ENCODE measurements around the gene FLRT2. TPM values are rescaled to one million over a fixed set of nuclear protein-coding genes. Genes with fewer than 3 reads are reported as not detected.

The FLRT2 gene
- total RNA-seq, 1 donor from 2014 or later = 24.6 TPM

DNA sequence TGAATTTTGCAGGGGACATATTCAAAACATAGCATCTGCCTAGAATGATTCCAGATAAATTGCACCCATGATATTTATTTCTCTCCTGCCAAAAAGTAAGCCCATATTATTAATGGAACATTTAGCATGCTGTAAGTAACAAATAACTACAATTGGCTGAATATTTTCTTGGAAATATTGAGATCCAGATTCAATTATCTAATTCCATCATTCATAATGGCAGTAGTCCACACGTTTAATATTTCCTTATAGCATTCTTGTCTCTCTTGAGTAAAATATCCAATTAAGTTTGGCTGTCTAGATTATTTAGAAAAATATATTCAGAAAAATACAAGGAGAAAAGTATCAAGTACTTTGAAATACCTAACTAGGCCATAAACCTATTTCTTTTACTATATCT, 157.5 kb downstream of the FLRT2 start:
- Histone ChIP-seq H3K27ac (no peak overlapping the region), H3K27me3 (no peaks in the 10 kb centered on the region), H3K4me1 (no peaks in the 10 kb centered on the region), H3K4me3 (no peak overlapping the region), H3K36me3 (no peaks in the 10 kb centered on the region), H3K9me3 (no peaks in the 10 kb centered on the region)
- DNase-seq (ENCODE audit: low spot score in 2 of 2) = no peak
- TF ChIP-seq, protein P1, sequence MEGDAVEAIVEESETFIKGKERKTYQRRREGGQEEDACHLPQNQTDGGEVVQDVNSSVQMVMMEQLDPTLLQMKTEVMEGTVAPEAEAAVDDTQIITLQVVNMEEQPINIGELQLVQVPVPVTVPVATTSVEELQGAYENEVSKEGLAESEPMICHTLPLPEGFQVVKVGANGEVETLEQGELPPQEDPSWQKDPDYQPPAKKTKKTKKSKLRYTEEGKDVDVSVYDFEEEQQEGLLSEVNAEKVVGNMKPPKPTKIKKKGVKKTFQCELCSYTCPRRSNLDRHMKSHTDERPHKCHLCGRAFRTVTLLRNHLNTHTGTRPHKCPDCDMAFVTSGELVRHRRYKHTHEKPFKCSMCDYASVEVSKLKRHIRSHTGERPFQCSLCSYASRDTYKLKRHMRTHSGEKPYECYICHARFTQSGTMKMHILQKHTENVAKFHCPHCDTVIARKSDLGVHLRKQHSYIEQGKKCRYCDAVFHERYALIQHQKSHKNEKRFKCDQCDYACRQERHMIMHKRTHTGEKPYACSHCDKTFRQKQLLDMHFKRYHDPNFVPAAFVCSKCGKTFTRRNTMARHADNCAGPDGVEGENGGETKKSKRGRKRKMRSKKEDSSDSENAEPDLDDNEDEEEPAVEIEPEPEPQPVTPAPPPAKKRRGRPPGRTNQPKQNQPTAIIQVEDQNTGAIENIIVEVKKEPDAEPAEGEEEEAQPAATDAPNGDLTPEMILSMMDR (IDR thresholded peaks at IDR 0.05) = no peak
- intact Hi-C loops (cut with DNase I) = no loop called here

DNA sequence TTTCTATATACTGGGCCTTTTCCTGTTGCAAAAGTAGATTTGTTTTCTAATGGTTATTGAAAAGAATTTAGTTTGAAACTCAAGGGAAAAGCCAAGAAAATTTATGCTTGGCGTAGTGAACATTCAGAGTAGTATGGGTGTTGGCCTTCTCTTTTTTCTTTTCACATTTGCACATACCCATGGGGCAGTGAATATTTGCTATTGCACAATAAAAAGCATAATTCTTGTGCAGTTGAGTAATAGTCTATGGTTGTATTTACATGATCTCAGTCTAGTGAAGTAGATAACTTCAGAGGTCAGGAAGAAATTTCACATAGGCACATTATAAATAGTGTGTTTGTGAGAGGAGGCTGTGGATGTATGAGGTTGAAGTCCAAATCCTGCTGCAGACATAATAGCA, 158.1 kb downstream of the FLRT2 start:
- H3K9me3 ChIP-seq = no peaks in the 10 kb centered on the region
- TF ChIP-seq, protein P1 (IDR thresholded peaks at IDR 0.05) = no peak
- intact Hi-C loops (cut with DNase I) = no loop called here

DNA sequence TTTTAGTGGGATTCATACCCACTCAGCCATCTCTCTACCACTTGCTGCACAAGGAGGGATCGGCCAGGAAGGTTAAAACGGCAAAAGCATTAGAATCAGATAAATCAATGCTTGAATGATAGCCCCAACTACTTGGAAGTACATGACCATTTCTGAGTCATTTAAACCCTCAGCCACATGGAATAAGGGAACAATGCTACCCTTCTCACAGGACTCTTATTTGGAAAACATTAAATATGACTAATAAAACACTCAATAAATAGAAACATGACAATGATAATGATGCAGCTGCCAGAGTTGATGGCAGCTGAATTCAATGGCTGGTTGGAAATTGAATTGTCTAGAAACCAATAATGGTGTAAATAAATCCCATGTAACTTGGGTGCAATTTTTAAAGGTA, 165.4 kb downstream of the FLRT2 start:
- no peaks in the 10 kb centered on the region for H3K9me3 ChIP-seq
- H3K36me3 ChIP-seq = no peaks in the 10 kb centered on the region
- no peaks in the 10 kb centered on the region for H3K4me1 ChIP-seq
- no peak for DNase-seq (ENCODE audit: low spot score in 2 of 2)
- TF ChIP-seq, protein P1 (IDR thresholded peaks at IDR 0.05) = no peak
- intact Hi-C loops (cut with DNase I) = no loop called here
- no peak overlapping the region for H3K4me3 ChIP-seq
- no peak overlapping the region for H3K27ac ChIP-seq
- no peaks in the 10 kb centered on the region for H3K27me3 ChIP-seq

More for the DNA sequence above, 158.1 kb downstream of the FLRT2 start:
- DNase-seq (ENCODE audit: low spot score in 2 of 2) = no peak
- Histone ChIP-seq H3K4me3 (no peak overlapping the region), H3K36me3 (no peaks in the 10 kb centered on the region), H3K27me3 (no peaks in the 10 kb centered on the region), H3K27ac (no peak overlapping the region), H3K4me1 (no peaks in the 10 kb centered on the region)

DNA sequence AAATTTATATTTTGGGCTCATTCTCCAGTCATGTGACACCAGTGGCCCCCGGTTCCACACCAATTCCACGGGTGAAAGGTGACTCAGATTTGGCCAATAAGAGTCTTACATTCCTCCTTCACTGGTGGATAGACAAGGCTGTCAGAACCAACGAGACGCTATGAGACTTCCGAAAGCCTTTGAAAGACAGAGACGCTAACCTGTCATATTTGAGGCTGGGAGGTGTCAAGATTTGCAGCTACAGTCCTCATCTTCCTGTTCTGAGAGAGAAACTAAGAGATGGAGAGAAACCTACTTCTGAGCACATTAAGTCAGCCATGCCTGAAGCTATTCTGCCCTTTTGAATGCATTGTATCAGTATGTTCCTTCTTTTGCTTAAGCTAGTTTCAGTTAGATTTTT, 171.2 kb downstream of the FLRT2 start:
- TF ChIP-seq, protein P1 (IDR thresholded peaks at IDR 0.05) = no peak
- Histone ChIP-seq H3K4me3 (no peak overlapping the region), H3K36me3 (no peaks in the 10 kb centered on the region), H3K4me1 (no peaks in the 10 kb centered on the region), H3K27me3 (no peaks in the 10 kb centered on the region), H3K9me3 (no peaks in the 10 kb centered on the region), H3K27ac (no peak overlapping the region)
- intact Hi-C loops (cut with DNase I) = no loop called here
- DNase-seq (ENCODE audit: low spot score in 2 of 2) = no peak

DNA sequence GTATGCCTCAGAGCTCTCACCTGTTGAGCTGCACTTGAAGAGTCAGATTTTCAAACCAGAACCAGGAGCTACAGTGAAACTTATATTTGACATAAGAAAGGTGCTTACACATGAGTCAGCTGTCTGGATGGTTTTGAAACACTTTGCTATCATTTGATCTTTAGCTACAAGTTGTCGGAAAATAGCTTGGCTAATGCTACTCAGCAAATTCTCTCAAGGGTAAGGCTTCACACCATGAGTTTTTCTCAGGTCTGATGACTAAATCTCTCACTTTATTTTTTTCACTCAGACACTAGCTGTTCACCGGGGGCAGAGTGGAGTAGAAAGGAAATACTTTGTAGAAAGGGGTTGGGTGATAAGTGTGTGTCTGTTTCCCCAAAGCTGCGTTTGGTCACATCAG, 171.8 kb downstream of the FLRT2 start:
- TF ChIP-seq, protein P1 (IDR thresholded peaks at IDR 0.05) = no peak
- H3K27me3 ChIP-seq = no peaks in the 10 kb centered on the region
- intact Hi-C loops (cut with DNase I) = no loop called here
- no peaks in the 10 kb centered on the region for H3K36me3 ChIP-seq
- H3K27ac ChIP-seq = no peak overlapping the region
- DNase-seq (ENCODE audit: low spot score in 2 of 2) = no peak
- no peak overlapping the region for H3K4me3 ChIP-seq
- H3K4me1 ChIP-seq = no peaks in the 10 kb centered on the region
- no peaks in the 10 kb centered on the region for H3K9me3 ChIP-seq

DNA sequence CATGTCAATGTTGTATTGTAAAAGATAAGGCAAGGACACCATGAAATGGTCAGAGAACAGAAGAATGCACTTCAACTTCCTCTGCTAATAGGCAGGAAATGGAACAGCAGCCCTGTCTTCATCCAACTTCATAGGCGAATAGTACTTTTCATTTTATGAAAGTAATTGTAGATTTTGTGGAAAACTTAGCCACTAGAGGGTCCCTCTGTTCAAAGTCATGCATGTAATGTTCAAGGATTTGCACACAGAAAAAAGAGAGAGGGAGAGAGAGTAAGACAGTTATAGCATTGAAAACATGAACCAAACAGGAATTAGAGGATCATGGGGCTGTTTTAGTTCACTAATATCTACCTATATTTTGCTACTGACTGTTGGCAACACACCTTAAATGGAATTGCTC, 172.2 kb downstream of the FLRT2 start:
- no peak overlapping the region for H3K27ac ChIP-seq
- no peak for DNase-seq (ENCODE audit: low spot score in 2 of 2)
- H3K36me3 ChIP-seq = no peaks in the 10 kb centered on the region
- H3K9me3 ChIP-seq = no peaks in the 10 kb centered on the region
- H3K27me3 ChIP-seq = no peaks in the 10 kb centered on the region
- no peaks in the 10 kb centered on the region for H3K4me1 ChIP-seq
- TF ChIP-seq, protein P1 (IDR thresholded peaks at IDR 0.05) = no peak
- no peak overlapping the region for H3K4me3 ChIP-seq
- intact Hi-C loops (cut with DNase I) = no loop called here

All from ascending aorta (tissue), 2 donors.